OCI-LY7 (cell line): ENCODE measurements around the gene CRYZL1. TPM values are rescaled to one million over a fixed set of nuclear protein-coding genes. Genes with fewer than 3 reads are reported as not detected.
A peak's percentile ranks its signal among the peaks of the same experiment; 100 is the strongest.

ENCODE experiments used
- BruUV-seq: library from RNA; stranded (reverse); fragments of 400-500 nt; replicated peaks from 2 replicates; lab custom pipeline; 2021; lab: Mats Ljungman, UMichigan
- CTCF ChIA-PET: fragments of 300-600 bp; sonication (Branson Sonifier 250); formaldehyde crosslinking; loops from one replicate; lab custom pipeline; 2022; ENCODE audit warnings: antibody characterized with exemption; ENCODE audit not compliant: unreplicated experiment; lab: Charles Lee
- POLR2A ChIA-PET: fragments of 300-600 bp; sonication (Branson Sonifier 250); formaldehyde crosslinking; loops from one replicate; lab custom pipeline; 2022; ENCODE audit warnings: antibody characterized with exemption; lab: Charles Lee
- DNase-seq: peaks from one replicate; pipeline ENCODE4 v3.0.0-alpha.2; 2015; ENCODE audit warnings: low spot score
- H2AFZ ChIP-seq: fragments of 200-600 bp; sonication (generic), shearing (Covaris generic); 2 replicates; pipeline ENCODE4 v1.6.1; 2014; ENCODE audit warnings: mild to moderate bottlenecking, antibody characterized with exemption, low read length, moderate library complexity
- H3K27ac ChIP-seq: fragments of 200-600 bp; sonication (generic); 2 replicates; pipeline ENCODE4 v1.5.1; 2014; ENCODE audit warnings: mixed run types, low read depth, mild to moderate bottlenecking, moderate library complexity, low read length, inconsistent platforms; ENCODE audit not compliant: poor library complexity, severe bottlenecking
- H3K36me3 ChIP-seq: fragments of 200-600 bp; sonication (generic); 2 replicates; pipeline ENCODE4 v1.6.1; 2014; ENCODE audit warnings: mild to moderate bottlenecking, antibody characterized with exemption, low read length, moderate library complexity, mixed read lengths; ENCODE audit not compliant: insufficient read depth
- H3K4me1 ChIP-seq: fragments of 200-600 bp; sonication (generic); 2 replicates; pipeline ENCODE4 v1.5.1; 2014; ENCODE audit warnings: mild to moderate bottlenecking, low read length; ENCODE audit not compliant: insufficient read depth, poor library complexity, severe bottlenecking
- H3K4me2 ChIP-seq: fragments of 200-600 bp; sonication (generic); 2 replicates; pipeline ENCODE4 v1.6.1; 2014; ENCODE audit warnings: mild to moderate bottlenecking, low read length
- H3K4me3 ChIP-seq: fragments of 200-600 bp; sonication (generic); 2 replicates; pipeline ENCODE4 v1.5.1; 2014; ENCODE audit warnings: mild to moderate bottlenecking, low read depth, low read length; ENCODE audit not compliant: poor library complexity, severe bottlenecking
- H3K79me2 ChIP-seq: fragments of 200-600 bp; sonication (generic); 2 replicates; pipeline ENCODE4 v1.6.1; 2016; ENCODE audit warnings: low read depth, mild to moderate bottlenecking, low read length, moderate library complexity, mixed read lengths; ENCODE audit not compliant: insufficient read depth
- H3K9me2 ChIP-seq: fragments of 200-600 bp; sonication (generic); 2 replicates; pipeline ENCODE4 v1.6.1; 2016; ENCODE audit warnings: mild to moderate bottlenecking, low read length, mixed read lengths; ENCODE audit not compliant: insufficient read depth
- H3K9me3 ChIP-seq: fragments of 200-600 bp; sonication (generic); 2 replicates; pipeline ENCODE4 v1.6.1; 2014; ENCODE audit warnings: mild to moderate bottlenecking, mixed run types, low read length, mixed read lengths
- H4K20me1 ChIP-seq: fragments of 200-600 bp; sonication (generic); 2 replicates; pipeline ENCODE4 v1.6.1; 2014; ENCODE audit warnings: mild to moderate bottlenecking, antibody characterized with exemption, low read length, moderate library complexity, mixed read lengths; ENCODE audit not compliant: insufficient read depth
- EZH2phosphoT487 ChIP-seq: fragments of 200-600 bp; sonication (generic); IDR thresholded peaks from 2 replicates; pipeline ENCODE4 v1.6.1; 2018; ENCODE audit warnings: low read depth, borderline replicate concordance, mild to moderate bottlenecking, mixed run types, antibody characterized with exemption, low read length, moderate library complexity, mixed read lengths
- intact Hi-C: fragments of 100-400 bp; cut with micrococcal nuclease; formaldehyde crosslinking; loops from one replicate; pipeline ENCODE4 v1.10.0; 2022; ENCODE audit not compliant: unreplicated experiment
- total RNA-seq, 2 experiments: library from RNA; depleted of rRNA in 1 of 2; stranded (reverse); fragments of >200 nt in 1 of 2; shearing (Covaris generic) in 1 of 2; gene quantifications; 2 replicates each; pipeline ENCODE4 v1.2.3, GENCODE V29; 2014 to 2022
- TF ChIP-seq, protein P1 (sequence below): fragments of 200-600 bp; sonication (generic); conservative IDR thresholded peaks from 2 replicates; pipeline ENCODE4 v1.5.1; 2014; ENCODE audit warnings: mild to moderate bottlenecking, antibody characterized with exemption, low read length, moderate library complexity, mixed read lengths

CRYZL1 gene
- total RNA-seq, 2 experiments from 2014 or later: 26.4 to 37.9 TPM

DNA sequence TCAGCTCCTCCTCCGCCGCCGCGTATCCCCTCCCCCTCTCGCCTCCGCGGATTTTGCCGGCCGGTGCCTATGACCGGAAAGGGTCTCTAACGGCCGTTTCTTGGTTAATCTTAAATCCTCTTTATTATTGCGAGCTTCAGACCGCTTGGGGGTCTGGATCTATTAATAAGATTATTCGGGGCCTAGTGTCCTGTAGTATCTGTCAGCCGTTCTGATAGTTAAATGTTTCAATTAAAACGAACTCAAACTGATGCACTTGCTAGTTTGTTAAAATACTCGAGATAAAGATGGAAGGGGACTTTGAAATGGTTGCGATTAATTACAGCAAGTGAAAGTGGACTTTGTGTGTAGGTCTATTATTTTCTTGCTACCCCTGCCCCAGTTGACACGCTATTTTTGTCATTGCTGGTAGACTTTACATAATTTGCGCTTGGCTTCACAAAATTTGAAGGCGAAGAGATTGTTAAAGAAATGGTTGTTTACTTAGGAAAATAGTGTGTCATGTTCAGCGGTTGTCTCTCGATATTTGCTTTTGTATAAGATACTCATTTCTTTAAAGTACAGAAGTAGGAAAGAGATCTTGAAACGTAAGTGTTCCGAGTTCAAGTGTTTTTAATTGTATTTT lies 97.9 kb downstream of the CRYZL1 start:
- peaks cover 27% of the 10 kb centered on the region for H3K4me1 ChIP-seq
- CTCF ChIA-PET: interaction anchor here (0.6 kb wide), 1 partner anchor 155 kb away, joined by 3 read pairs; no protein-coding TSS in a partner anchor
- TF ChIP-seq, protein P1, sequence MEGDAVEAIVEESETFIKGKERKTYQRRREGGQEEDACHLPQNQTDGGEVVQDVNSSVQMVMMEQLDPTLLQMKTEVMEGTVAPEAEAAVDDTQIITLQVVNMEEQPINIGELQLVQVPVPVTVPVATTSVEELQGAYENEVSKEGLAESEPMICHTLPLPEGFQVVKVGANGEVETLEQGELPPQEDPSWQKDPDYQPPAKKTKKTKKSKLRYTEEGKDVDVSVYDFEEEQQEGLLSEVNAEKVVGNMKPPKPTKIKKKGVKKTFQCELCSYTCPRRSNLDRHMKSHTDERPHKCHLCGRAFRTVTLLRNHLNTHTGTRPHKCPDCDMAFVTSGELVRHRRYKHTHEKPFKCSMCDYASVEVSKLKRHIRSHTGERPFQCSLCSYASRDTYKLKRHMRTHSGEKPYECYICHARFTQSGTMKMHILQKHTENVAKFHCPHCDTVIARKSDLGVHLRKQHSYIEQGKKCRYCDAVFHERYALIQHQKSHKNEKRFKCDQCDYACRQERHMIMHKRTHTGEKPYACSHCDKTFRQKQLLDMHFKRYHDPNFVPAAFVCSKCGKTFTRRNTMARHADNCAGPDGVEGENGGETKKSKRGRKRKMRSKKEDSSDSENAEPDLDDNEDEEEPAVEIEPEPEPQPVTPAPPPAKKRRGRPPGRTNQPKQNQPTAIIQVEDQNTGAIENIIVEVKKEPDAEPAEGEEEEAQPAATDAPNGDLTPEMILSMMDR: no peak
- TF ChIP-seq EZH2phosphoT487: no peak
- BruUV-seq: no TSS peak
- H3K79me2 ChIP-seq: peaks cover 93% of the 10 kb centered on the region
- H3K9me2 ChIP-seq: no peaks in the 10 kb centered on the region
- DNase-seq: peak; percentile 18
- peak overlapping the region; percentile 92 for H3K4me2 ChIP-seq
- peaks cover 73% of the 10 kb centered on the region for H3K36me3 ChIP-seq
- peak overlapping the region; percentile 99 for H3K4me3 ChIP-seq
- intact Hi-C loops: loop anchor here (2.0 to 5.0 kb wide), 7 partner anchors 45 to 931 kb away; partner anchors contain the start of genes CFAP298, CRYZL1, DNAJC28 and DONSON
- peak overlapping the region; percentile 95 for H3K27ac ChIP-seq
- no peaks in the 10 kb centered on the region for H3K9me3 ChIP-seq
- H4K20me1 ChIP-seq: peaks cover 29% of the 10 kb centered on the region
- POLR2A ChIA-PET: interaction anchor here (0.6 to 2.0 kb wide), 16 partner anchors 13 to 1271 kb away, joined by 3 to 6 read pairs (median 3); partner anchors contain the start of genes DNAJC28, DONSON, IFNGR2 and TMEM50B
- H2AFZ ChIP-seq: no peak overlapping the region

DNA sequence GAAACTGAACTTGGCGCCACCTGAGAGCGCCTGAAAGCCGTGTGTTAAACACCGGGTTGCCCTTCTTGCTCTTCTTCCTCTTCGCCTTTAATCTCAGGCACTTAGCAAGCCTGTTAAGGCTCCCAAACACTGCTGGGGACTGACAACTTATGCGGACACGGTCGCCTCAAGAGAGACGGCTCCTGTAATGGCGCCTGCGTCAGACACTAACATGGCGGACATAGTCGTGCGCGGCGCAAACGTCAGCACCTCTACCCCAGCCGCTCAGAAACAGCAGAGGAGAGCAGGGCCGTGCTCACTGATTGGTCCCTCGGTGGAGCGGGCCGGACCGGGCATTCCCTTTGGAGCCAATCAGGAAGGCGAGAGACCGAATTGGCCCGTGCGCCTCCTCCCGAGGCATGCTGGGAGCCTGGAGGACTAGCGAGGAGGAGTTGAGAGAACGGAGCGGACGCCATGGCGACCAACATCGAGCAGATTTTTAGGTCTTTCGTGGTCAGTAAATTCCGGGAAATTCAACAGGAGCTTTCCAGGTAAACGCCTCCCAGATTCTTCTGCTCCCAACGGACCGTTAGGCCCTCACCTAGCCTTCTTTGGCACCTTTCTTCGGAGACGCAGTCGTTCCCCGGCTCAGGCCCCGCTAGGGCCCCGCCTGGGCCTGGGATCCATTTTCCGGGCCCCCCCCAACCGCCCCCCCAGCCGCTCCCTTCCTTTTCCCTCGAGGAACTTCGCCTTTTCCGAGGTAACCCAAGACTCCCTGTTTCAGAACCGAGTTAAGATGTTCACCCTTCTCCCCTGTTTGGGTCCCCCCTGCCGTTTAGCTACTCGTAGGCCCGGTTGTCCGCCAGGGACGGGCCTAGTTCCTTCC lies 98.7 kb downstream of the CRYZL1 start, which contains the start of gene SON:
Gene SON (plus strand): TSS at position 399 of the 865 bp plus-strand sequence. CDS start 55 bp downstream, at position 454.
- BruUV-seq: no TSS peak
- DNase-seq: peak; percentile 98
- H3K4me2 ChIP-seq: peak within 1 kb of the TSS; percentile 92
- TF ChIP-seq, protein P1: no peak
- TF ChIP-seq EZH2phosphoT487: no peak
- peak within 1 kb of the TSS; percentile 23; the same call in 1 of the 2 replicates for H2AFZ ChIP-seq
- peaks cover 73% of the 10 kb centered on the region for H3K36me3 ChIP-seq
- peaks cover 26% of the 10 kb centered on the region for H4K20me1 ChIP-seq
- POLR2A ChIA-PET: interaction anchor here (0.6 to 2.0 kb wide), 12 partner anchors 14 to 1268 kb away, joined by 3 to 6 read pairs (median 4); partner anchors contain the start of genes DNAJC28, DONSON, IFNGR2 and TMEM50B
- CTCF ChIA-PET: interaction anchor here (0.5 to 0.6 kb wide), 2 partner anchors 52 to 154 kb away, joined by 3 read pairs; partner anchors contain the start of gene DNAJC28
- H3K27ac ChIP-seq: peak within 1 kb of the TSS; percentile 95
- H3K9me2 ChIP-seq: no peaks in the 10 kb centered on the region
- intact Hi-C loops: loop anchor here (1.0 to 5.0 kb wide), 8 partner anchors 46 to 931 kb away; partner anchors contain the start of genes CFAP298, CRYZL1, DNAJC28 and DONSON
- no peaks in the 10 kb centered on the region for H3K9me3 ChIP-seq
- peaks cover 92% of the 10 kb centered on the region for H3K79me2 ChIP-seq
- H3K4me1 ChIP-seq: peaks cover 27% of the 10 kb centered on the region
- H3K4me3 ChIP-seq: peak within 1 kb of the TSS; percentile 99
